HepG2 (cell line): Measurements from ENCODE around the gene MEF2B. TPM values are rescaled to one million over a fixed set of nuclear protein-coding genes. Genes with fewer than 3 reads are reported as not detected.

Source experiments
- ATAD3A ChIP-seq: sonication (generic); formaldehyde crosslinking; IDR thresholded peaks from 2 replicates; pipeline ENCODE4 v1.4.0; 2020; ENCODE audit warnings: missing genetic modification reagents
- DNMT3B ChIP-seq: conservative IDR thresholded peaks from 2 replicates; pipeline ENCODE4 v1.6.1; 2016; ENCODE audit warnings: missing biosample characterization, control low read depth
- EHMT2 ChIP-seq: fragments of 200-600 bp; sonication (generic); IDR thresholded peaks from 2 replicates; pipeline ENCODE4 v1.7.0; 2017; ENCODE audit warnings: antibody characterized with exemption, low read depth, low read length, borderline replicate concordance
- GFI1 ChIP-seq: sonication (generic); formaldehyde crosslinking; IDR thresholded peaks from 2 replicates; pipeline ENCODE4 v1.5.0; 2020; ENCODE audit warnings: missing genetic modification reagents, mild to moderate bottlenecking, borderline replicate concordance
- IKZF1 ChIP-seq: fragments of 450-650 bp; IDR thresholded peaks from 2 replicates; pipeline ENCODE4 v1.7.1; 2016
- MAZ ChIP-seq, 2 experiments: sonication (generic) in 1 of 2; formaldehyde crosslinking in 1 of 2; IDR thresholded peaks; 2 replicates each; pipeline versions ENCODE4 v1.5.0 to v1.6.1; 2012 to 2020; ENCODE audit warnings: low read depth in 2 of 2, mild to moderate bottlenecking in 2 of 2, borderline replicate concordance in 1 of 2, improper control_type of control experiment in 1 of 2, low read length in 1 of 2, missing genetic modification reagents in 1 of 2, moderate library complexity in 1 of 2
- POLR2A ChIP-seq, 2 experiments: IDR thresholded peaks; 2 replicates each; pipeline ENCODE4 v1.6.1; 2011; ENCODE audit warnings: low read depth in 2 of 2, low read length in 2 of 2, mild to moderate bottlenecking in 1 of 2, moderate library complexity in 1 of 2; ENCODE audit not compliant: insufficient read depth in 1 of 2
- RBFOX2 ChIP-seq: fragments of 200-400 bp; formaldehyde crosslinking; IDR thresholded peaks from 2 replicates; pipeline ENCODE4 v1.6.1; 2017; ENCODE audit warnings: low read depth, mild to moderate bottlenecking, low read length
- SOX13 ChIP-seq, 3 experiments: fragments of 450-650 bp in 1 of 3; sonication (generic) in 1 of 3; formaldehyde crosslinking in 1 of 3; IDR thresholded peaks in 2 of 3; conservative IDR thresholded peaks in 1 of 3; 2 replicates each; pipeline versions ENCODE4 v1.5.0 to v1.6.1; 2016 to 2020; ENCODE audit warnings: antibody characterized with exemption in 1 of 3, mild to moderate bottlenecking in 1 of 3, missing compliant biosample characterization in 1 of 3, missing genetic modification reagents in 1 of 3, moderate library complexity in 1 of 3
- SYNCRIP ChIP-seq: fragments of 200-400 bp; formaldehyde crosslinking; IDR thresholded peaks from 2 replicates; pipeline ENCODE4 v1.6.1; 2018; ENCODE audit warnings: mild to moderate bottlenecking, low read depth, low read length; ENCODE audit not compliant: insufficient read depth
- TCF7 ChIP-seq: sonication (generic); IDR thresholded peaks from 2 replicates; pipeline ENCODE4 v1.6.1; 2016; ENCODE audit warnings: antibody characterized with exemption, low read depth
- ZFP36L2 ChIP-seq: sonication (generic); formaldehyde crosslinking; IDR thresholded peaks from 2 replicates; pipeline ENCODE4 v1.4.0; 2020; ENCODE audit warnings: missing genetic modification reagents
- ZNF282 ChIP-seq: fragments of 450-650 bp; IDR thresholded peaks from 2 replicates; pipeline ENCODE4 v1.6.1; 2018; ENCODE audit not compliant: partially characterized antibody
- ZNF292 ChIP-seq: sonication (generic); formaldehyde crosslinking; IDR thresholded peaks from 2 replicates; pipeline ENCODE4 v1.8.1; 2022; ENCODE audit warnings: mild to moderate bottlenecking, low read depth, missing genetic modification reagents, borderline replicate concordance
- ZNF562 ChIP-seq: sonication (generic); formaldehyde crosslinking; IDR thresholded peaks from 2 replicates; pipeline ENCODE4 v1.8.0; 2022; ENCODE audit warnings: missing genetic modification reagents, borderline replicate concordance
- polyA plus RNA-seq, 8 experiments: library from polyadenylated mRNA; depleted of rRNA in 3 of 8; stranded (reverse) in 7 of 8; unstranded in 1 of 8; fragments of >200 nt; fragmentation: Illumina TruSeq in 4 of 8; extraction: Trizol in 4 of 8; gene quantifications; 2 replicates each; pipeline versions ENCODE4 v1.2.1 to v1.2.3, GENCODE V29; 2011 to 2016; ENCODE audit warnings: low read depth in 4 of 8, missing spikeins in 1 of 8, mixed read lengths in 1 of 8; ENCODE audit not compliant: insufficient read depth in 1 of 8
- total RNA-seq, 5 experiments: library from RNA; depleted of rRNA; stranded (reverse); fragments of >200 nt; fragmentation: Illumina TruSeq; extraction: Trizol; gene quantifications; 2 replicates each; pipeline ENCODE4 v1.2.3, GENCODE V29; 2016; ENCODE audit warnings: low read depth in 1 of 5
- TF ChIP-seq, protein P1 (sequence below): sonication (generic); formaldehyde crosslinking; IDR thresholded peaks from 2 replicates; pipeline ENCODE4 v1.5.1; 2020; ENCODE audit warnings: mild to moderate bottlenecking, missing genetic modification reagents
- TF ChIP-seq, protein P2 (sequence below): sonication (generic); formaldehyde crosslinking; conservative IDR thresholded peaks from 2 replicates; pipeline ENCODE4 v1.4.0; 2020; ENCODE audit warnings: mild to moderate bottlenecking, missing genetic modification reagents, moderate library complexity
- TF ChIP-seq, protein P3 (sequence below): IDR thresholded peaks from 2 replicates; pipeline ENCODE4 v1.6.1; 2012; ENCODE audit warnings: low read length, improper control_type of control experiment

The MEF2B gene
- total and polyA plus RNA-seq, 2 of the 13 experiments (the other 11 are each of a cell fraction or from before 2014, with no cell fraction given), result 1.2 to 1.7 TPM

DNA sequence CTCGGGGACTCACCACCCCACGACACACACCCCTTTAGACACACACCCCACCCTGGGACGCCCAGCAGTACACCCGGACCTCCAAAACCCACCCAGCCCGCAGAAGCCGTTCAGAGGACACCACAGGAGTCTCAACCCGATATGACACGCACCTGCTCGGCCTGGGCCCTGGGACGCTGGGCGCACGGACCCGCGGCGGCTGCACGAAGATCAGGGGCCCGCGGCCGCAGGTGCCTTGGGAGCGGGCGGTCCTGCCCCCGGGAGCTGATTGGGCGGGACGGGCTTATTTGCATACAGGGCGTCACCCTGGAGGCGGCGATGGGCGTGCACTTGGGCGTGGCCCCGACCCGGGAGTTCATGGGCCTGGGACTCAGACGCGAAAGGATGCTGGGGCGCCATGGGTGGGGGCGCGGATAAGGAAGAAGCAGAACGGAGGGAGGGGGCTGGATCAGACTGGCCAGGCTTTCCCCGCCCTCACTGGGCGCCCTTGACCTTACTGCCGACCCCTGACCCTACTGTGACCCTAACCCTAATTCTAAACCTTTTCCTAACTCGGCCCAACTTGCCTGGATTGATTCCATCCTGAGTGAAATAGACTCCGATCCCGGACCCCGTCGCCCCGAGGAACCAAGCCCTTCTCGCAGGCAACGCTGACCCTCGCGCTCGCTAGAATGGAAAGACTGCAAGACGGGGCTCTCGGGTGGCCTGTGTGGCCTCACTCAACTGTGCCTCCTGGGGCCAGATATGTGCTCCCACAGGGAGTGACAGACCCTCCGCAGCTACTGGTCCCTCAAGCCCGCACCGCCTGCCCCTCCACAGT lies at the start of gene MEF2B (continued):
- TF ChIP-seq, protein P1, sequence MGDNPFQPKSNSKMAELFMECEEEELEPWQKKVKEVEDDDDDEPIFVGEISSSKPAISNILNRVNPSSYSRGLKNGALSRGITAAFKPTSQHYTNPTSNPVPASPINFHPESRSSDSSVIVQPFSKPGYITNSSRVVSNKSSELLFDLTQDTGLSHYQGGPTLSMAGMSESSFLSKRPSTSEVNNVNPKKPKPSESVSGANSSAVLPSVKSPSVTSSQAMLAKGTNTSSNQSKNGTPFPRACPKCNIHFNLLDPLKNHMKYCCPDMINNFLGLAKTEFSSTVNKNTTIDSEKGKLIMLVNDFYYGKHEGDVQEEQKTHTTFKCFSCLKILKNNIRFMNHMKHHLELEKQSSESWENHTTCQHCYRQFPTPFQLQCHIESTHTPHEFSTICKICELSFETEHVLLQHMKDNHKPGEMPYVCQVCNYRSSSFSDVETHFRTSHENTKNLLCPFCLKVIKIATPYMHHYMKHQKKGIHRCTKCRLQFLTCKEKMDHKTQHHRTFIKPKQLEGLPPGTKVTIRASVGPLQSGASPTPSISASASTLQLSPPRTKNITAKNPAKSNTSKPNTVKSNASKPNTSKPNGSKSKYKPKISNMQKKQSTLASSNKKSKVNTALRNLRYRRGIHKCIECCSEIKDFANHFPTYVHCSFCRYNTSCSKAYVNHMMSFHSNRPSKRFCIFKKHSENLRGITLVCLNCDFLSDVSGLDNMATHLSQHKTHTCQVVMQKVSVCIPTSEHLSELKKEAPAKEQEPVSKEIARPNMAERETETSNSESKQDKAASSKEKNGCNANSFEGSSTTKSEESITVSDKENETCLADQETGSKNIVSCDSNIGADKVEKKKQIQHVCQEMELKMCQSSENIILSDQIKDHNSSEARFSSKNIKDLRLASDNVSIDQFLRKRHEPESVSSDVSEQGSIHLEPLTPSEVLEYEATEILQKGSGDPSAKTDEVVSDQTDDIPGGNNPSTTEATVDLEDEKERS, result no peak
- no peak for TF ChIP-seq SYNCRIP
- TF ChIP-seq TCF7, result no peak
- no peak for TF ChIP-seq EHMT2
- TF ChIP-seq, protein P2, sequence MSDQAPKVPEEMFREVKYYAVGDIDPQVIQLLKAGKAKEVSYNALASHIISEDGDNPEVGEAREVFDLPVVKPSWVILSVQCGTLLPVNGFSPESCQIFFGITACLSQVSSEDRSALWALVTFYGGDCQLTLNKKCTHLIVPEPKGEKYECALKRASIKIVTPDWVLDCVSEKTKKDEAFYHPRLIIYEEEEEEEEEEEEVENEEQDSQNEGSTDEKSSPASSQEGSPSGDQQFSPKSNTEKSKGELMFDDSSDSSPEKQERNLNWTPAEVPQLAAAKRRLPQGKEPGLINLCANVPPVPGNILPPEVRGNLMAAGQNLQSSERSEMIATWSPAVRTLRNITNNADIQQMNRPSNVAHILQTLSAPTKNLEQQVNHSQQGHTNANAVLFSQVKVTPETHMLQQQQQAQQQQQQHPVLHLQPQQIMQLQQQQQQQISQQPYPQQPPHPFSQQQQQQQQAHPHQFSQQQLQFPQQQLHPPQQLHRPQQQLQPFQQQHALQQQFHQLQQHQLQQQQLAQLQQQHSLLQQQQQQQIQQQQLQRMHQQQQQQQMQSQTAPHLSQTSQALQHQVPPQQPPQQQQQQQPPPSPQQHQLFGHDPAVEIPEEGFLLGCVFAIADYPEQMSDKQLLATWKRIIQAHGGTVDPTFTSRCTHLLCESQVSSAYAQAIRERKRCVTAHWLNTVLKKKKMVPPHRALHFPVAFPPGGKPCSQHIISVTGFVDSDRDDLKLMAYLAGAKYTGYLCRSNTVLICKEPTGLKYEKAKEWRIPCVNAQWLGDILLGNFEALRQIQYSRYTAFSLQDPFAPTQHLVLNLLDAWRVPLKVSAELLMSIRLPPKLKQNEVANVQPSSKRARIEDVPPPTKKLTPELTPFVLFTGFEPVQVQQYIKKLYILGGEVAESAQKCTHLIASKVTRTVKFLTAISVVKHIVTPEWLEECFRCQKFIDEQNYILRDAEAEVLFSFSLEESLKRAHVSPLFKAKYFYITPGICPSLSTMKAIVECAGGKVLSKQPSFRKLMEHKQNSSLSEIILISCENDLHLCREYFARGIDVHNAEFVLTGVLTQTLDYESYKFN (CRISPR knock-in tag), result 0 out of 2 replicates have a peak, but pooled peaks have one; percentile 19
- 0 out of 2 replicates have a peak, but pooled peaks have one; percentile 43 for TF ChIP-seq MAZ (IDR thresholded peaks at IDR 0.05; ENCODE audit: borderline replicate concordance, low read depth, low read length)
- peak; percentile 52; the same call in 1 of the 2 replicates for TF ChIP-seq MAZ (CRISPR knock-in tag; IDR thresholded peaks at IDR 0.05; ENCODE audit: low read depth)
- TF ChIP-seq, protein P3, sequence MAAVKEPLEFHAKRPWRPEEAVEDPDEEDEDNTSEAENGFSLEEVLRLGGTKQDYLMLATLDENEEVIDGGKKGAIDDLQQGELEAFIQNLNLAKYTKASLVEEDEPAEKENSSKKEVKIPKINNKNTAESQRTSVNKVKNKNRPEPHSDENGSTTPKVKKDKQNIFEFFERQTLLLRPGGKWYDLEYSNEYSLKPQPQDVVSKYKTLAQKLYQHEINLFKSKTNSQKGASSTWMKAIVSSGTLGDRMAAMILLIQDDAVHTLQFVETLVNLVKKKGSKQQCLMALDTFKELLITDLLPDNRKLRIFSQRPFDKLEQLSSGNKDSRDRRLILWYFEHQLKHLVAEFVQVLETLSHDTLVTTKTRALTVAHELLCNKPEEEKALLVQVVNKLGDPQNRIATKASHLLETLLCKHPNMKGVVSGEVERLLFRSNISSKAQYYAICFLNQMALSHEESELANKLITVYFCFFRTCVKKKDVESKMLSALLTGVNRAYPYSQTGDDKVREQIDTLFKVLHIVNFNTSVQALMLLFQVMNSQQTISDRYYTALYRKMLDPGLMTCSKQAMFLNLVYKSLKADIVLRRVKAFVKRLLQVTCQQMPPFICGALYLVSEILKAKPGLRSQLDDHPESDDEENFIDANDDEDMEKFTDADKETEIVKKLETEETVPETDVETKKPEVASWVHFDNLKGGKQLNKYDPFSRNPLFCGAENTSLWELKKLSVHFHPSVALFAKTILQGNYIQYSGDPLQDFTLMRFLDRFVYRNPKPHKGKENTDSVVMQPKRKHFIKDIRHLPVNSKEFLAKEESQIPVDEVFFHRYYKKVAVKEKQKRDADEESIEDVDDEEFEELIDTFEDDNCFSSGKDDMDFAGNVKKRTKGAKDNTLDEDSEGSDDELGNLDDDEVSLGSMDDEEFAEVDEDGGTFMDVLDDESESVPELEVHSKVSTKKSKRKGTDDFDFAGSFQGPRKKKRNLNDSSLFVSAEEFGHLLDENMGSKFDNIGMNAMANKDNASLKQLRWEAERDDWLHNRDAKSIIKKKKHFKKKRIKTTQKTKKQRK, result no peak
- TF ChIP-seq ZNF292 (CRISPR knock-in tag), result no peak
- peak in 1 of 2 experiments; percentile 46; a peak in 2 of 4 replicates for TF ChIP-seq POLR2A (IDR thresholded peaks at IDR 0.05; ENCODE audit: insufficient read depth in 1 of 2, low read depth in 2 of 2, low read length in 2 of 2)
- no peak for TF ChIP-seq GFI1 (CRISPR knock-in tag)
- no peak for TF ChIP-seq SOX13 (IDR thresholded peaks at IDR 0.05)
- no peak for TF ChIP-seq SOX13 (CRISPR knock-in tag; conservative IDR thresholded peaks at IDR 0.05 in 1 of 2, IDR thresholded peaks at IDR 0.05 in 1 of 2)
- no peak for TF ChIP-seq ZNF282
- TF ChIP-seq ZNF562 (CRISPR knock-in tag), result no peak
- TF ChIP-seq DNMT3B (CRISPR knock-in tag), result no peak
- peak; percentile 76 for TF ChIP-seq RBFOX2
- TF ChIP-seq ATAD3A (CRISPR knock-in tag), result no peak
- TF ChIP-seq IKZF1, result no peak
- TF ChIP-seq ZFP36L2 (CRISPR knock-in tag), result no peak
